Gastrocnemius medialis (tissue), 4 donors: ENCODE results near the gene GGT7. TPM values are rescaled to one million over a fixed set of nuclear protein-coding genes. Genes with fewer than 3 reads are reported as not detected.
A peak's percentile ranks its signal among the peaks of the same experiment; 100 is the strongest.

ENCODE experiments used
- ATAC-seq, 2 donors: fragments of 150-250 bp; one replicate each; pipeline ENCODE4 v1.9.1; 2016
- DNase-seq, 2 donors: peaks; one replicate each; pipeline ENCODE4 v3.0.0-alpha.2; 2019
- H3K27ac ChIP-seq, 4 donors: fragments of 200-600 bp; sonication (generic); 1 replicate in 1 of 4; 2 replicates in 3 of 4; pipeline ENCODE4 v1.5.1; 2016 to 2018; ENCODE audit warnings: mild to moderate bottlenecking in 2 of 4, moderate library complexity in 1 of 4
- H3K27me3 ChIP-seq, 3 donors: fragments of 200-600 bp; sonication (generic) in 2 of 3; 1 replicate in 1 of 3; 2 replicates in 2 of 3; pipeline versions ENCODE4 v1.5.1 to v1.6.0; 2016 to 2019; ENCODE audit warnings: mild to moderate bottlenecking in 1 of 3, moderate library complexity in 1 of 3
- H3K36me3 ChIP-seq, 2 donors: fragments of 200-600 bp; sonication (generic) in 1 of 2; one replicate each; pipeline ENCODE4 v1.5.1; 2017 to 2018
- H3K4me1 ChIP-seq, 2 donors: fragments of 200-600 bp; sonication (generic) in 1 of 2; one replicate each; pipeline ENCODE4 v1.5.1; 2016 to 2017; ENCODE audit warnings: mild to moderate bottlenecking in 2 of 2
- H3K4me3 ChIP-seq, 4 donors: fragments of 200-600 bp; sonication (generic) in 3 of 4; 1 replicate in 1 of 4; 2 replicates in 3 of 4; pipeline ENCODE4 v1.5.1; 2016 to 2019; ENCODE audit warnings: mild to moderate bottlenecking in 2 of 4
- H3K9me3 ChIP-seq, 3 donors: fragments of 200-600 bp; sonication (generic) in 2 of 3; 1 replicate in 1 of 3; 2 replicates in 2 of 3; pipeline ENCODE4 v1.5.1; 2016 to 2019
- CTCF ChIP-seq, 5 experiments: fragments of 450-650 bp in 3 of 5; fragments of 200-600 bp in 2 of 5; sonication (generic) in 2 of 5; IDR thresholded peaks in 4 of 5; conservative IDR thresholded peaks in 1 of 5; 1 replicate in 4 of 5; 2 replicates in 1 of 5; pipeline ENCODE4 v1.5.1; 2016 to 2019; ENCODE audit warnings: antibody characterized with exemption in 5 of 5, mild to moderate bottlenecking in 3 of 5, moderate library complexity in 3 of 5
- POLR2A ChIP-seq, 2 donors: fragments of 450-650 bp; IDR thresholded peaks; one replicate each; pipeline ENCODE4 v1.6.1; 2017; ENCODE audit warnings: antibody characterized with exemption in 2 of 2, mild to moderate bottlenecking in 2 of 2, moderate library complexity in 2 of 2
- in situ Hi-C, 4 donors: fragments of 200-750 bp; cut with MboI; loops; one replicate each; pipeline versions ENCODE4 v1.15.0 to v1.8.0; 2017; ENCODE audit warnings: low sequenced_read_pairs in 4 of 4
- intact Hi-C: fragments of 100-400 bp; cut with DNase I; formaldehyde crosslinking; loops from one replicate; pipeline ENCODE4 v1.15.1; 2023; ENCODE audit warnings: low total_unique reads
- total RNA-seq, 4 donors: library from RNA; depleted of rRNA; stranded (reverse); fragments of >200 nt; gene quantifications; one replicate each; pipeline versions ENCODE4 v1.1.0 to v1.2.3, GENCODE V29; 2016

The GGT7 gene
- total RNA-seq, 4 donors from 2014 or later = 11.4 to 54.2 (median 15.4) TPM

- peaks cover 69 to 73% of the 10 kb centered on the region in 2 donors for H3K4me1 ChIP-seq
- H3K27me3 ChIP-seq = no peaks in the 10 kb centered on the region
- in situ Hi-C loops = no loop called here
- ATAC-seq (peak; percentile 50 to 65), DNase-seq (no peak)
- H3K36me3 ChIP-seq = peaks cover 0 to 4% of the 10 kb centered on the region in 2 donors
- intact Hi-C loops = no loop called here
- no peak for TF ChIP-seq CTCF (IDR thresholded peaks at IDR 0.05 in 4 of 5, conservative IDR thresholded peaks at IDR 0.05 in 1 of 5)
- no peak for TF ChIP-seq POLR2A (IDR thresholded peaks at IDR 0.05)
- H3K27ac ChIP-seq = peak overlapping the region; percentile 69 to 86 (median 74)
- no peak overlapping the region for H3K4me3 ChIP-seq
- no peaks in the 10 kb centered on the region for H3K9me3 ChIP-seq
Observed at GRCh38 chr20:34891166-34892062, 18.8 kb upstream of the GGT7 start.

GRCh38 chr20:34888468-34888867 is 15.8 kb upstream of the GGT7 start:
- no peaks in the 10 kb centered on the region for H3K27me3 ChIP-seq
- H3K27ac ChIP-seq = peak overlapping the region; percentile 55 to 79 (median 71)
- H3K4me1 ChIP-seq = peaks cover 47 to 64% of the 10 kb centered on the region in 2 donors
- no peak overlapping the region for H3K4me3 ChIP-seq
- intact Hi-C loops (no loop called here), in situ Hi-C loops (no loop called here)
- ATAC-seq (no peak), DNase-seq (no peak)
- H3K36me3 ChIP-seq = peaks cover 0 to 29% of the 10 kb centered on the region in 2 donors
- no peaks in the 10 kb centered on the region for H3K9me3 ChIP-seq
- TF ChIP-seq POLR2A (IDR thresholded peaks at IDR 0.05) (no peak), CTCF (IDR thresholded peaks at IDR 0.05 in 4 of 5, conservative IDR thresholded peaks at IDR 0.05 in 1 of 5) (no peak)

DNA sequence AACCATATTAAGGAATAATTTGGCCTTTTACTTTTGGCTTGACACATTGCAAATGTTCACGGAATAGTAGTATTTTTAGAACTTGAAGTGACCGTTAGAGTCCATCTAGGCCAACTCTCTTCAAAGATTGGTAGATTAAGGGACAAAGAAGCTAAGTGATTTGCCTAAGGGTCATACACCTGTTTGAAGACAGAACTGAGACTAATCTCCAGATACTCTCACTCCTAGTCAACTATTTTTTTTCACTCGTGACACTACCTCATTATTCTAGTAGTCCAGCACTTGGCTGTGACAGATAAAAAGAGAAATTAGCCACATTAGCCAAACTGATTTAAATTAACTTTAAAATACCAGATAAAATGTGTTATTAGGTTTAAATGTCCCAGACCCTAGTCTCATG is 14.4 kb upstream of the GGT7 start:
- intact Hi-C loops (no loop called here), in situ Hi-C loops (no loop called here)
- Histone ChIP-seq H3K4me1 (peaks cover 40 to 53% of the 10 kb centered on the region in 2 donors), H3K27me3 (no peaks in the 10 kb centered on the region), H3K4me3 (no peak overlapping the region), H3K36me3 (peaks cover 0 to 35% of the 10 kb centered on the region in 2 donors), H3K27ac (peak overlapping the region; percentile 55 to 79 (median 71)), H3K9me3 (no peaks in the 10 kb centered on the region)
- TF ChIP-seq CTCF (IDR thresholded peaks at IDR 0.05 in 4 of 5, conservative IDR thresholded peaks at IDR 0.05 in 1 of 5) (no peak), POLR2A (IDR thresholded peaks at IDR 0.05) (no peak)
- ATAC-seq (no peak), DNase-seq (no peak)

DNA sequence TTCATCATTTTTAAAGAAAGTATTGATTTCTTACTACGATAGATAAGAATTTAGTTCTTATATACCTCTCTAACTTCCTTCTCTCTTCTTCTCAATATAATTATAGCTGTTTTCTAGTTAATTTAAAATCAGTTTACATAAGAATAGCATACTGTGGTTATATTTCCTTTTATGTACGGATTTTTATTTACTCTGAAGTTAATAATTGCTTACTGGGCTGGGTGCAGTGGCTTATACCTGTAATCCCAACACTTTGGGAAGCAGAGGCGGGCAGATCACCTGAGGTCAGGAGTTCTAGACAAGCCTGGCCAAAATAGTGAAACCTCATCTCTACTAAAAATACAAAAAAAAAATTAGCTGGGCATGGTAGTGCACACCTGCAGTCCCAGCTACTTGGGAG is 13.5 kb upstream of the GGT7 start:
- peak overlapping the region; percentile 11 to 79 (median 62) for H3K27ac ChIP-seq
- no peak overlapping the region for H3K4me3 ChIP-seq
- in situ Hi-C loops = no loop called here
- peaks cover 0 to 35% of the 10 kb centered on the region in 2 donors for H3K36me3 ChIP-seq
- DNase-seq = no peak
- no peak for TF ChIP-seq CTCF (IDR thresholded peaks at IDR 0.05 in 4 of 5, conservative IDR thresholded peaks at IDR 0.05 in 1 of 5)
- TF ChIP-seq POLR2A (IDR thresholded peaks at IDR 0.05) = no peak
- ATAC-seq = no peak
- H3K4me1 ChIP-seq = peaks cover 32 to 50% of the 10 kb centered on the region in 2 donors
- H3K27me3 ChIP-seq = no peaks in the 10 kb centered on the region
- intact Hi-C loops = no loop called here
- no peaks in the 10 kb centered on the region for H3K9me3 ChIP-seq
